DND-41 (cell line): ENCODE results near the gene METAP1D.

Experiments used
- ATAC-seq: fragments of 200-7000 bp; cut with Tn5 transposase; 3 replicates; pipeline ENCODE4 v1.9.1; 2021; ENCODE audit warnings: low read depth; ENCODE audit not compliant: insufficient read depth
- DNase-seq: peaks from one replicate; pipeline ENCODE4 v3.0.0-alpha.2; 2020
- H2AFZ ChIP-seq: 2 replicates; pipeline ENCODE4 v1.6.0; 2012; ENCODE audit warnings: low read depth, low read length
- H3K27ac ChIP-seq: 2 replicates; pipeline ENCODE4 v1.5.1; 2012; ENCODE audit warnings: low read length, inconsistent platforms
- H3K27me3 ChIP-seq: fragments of 200-600 bp; sonication (generic); 2 replicates; pipeline ENCODE4 v1.6.0; 2012; ENCODE audit warnings: low read length, mild to moderate bottlenecking, inconsistent platforms; ENCODE audit not compliant: insufficient read depth, poor library complexity
- H3K36me3 ChIP-seq: 2 replicates; pipeline ENCODE4 v1.5.1; 2012; ENCODE audit warnings: low read length, inconsistent platforms; ENCODE audit not compliant: insufficient read depth
- H3K4me1 ChIP-seq: 2 replicates; pipeline ENCODE4 v1.5.1; 2012; ENCODE audit warnings: mild to moderate bottlenecking, low read length; ENCODE audit not compliant: insufficient read depth
- H3K4me2 ChIP-seq: 2 replicates; pipeline ENCODE4 v1.6.0; 2012; ENCODE audit warnings: mild to moderate bottlenecking, moderate library complexity, low read length, inconsistent platforms; ENCODE audit not compliant: insufficient read depth
- H3K4me3 ChIP-seq, 2 experiments: fragments of 200-600 bp in 1 of 2; shearing (Covaris generic) in 1 of 2; 2 replicates each; pipeline ENCODE4 v1.5.1; 2012 to 2016; ENCODE audit warnings: inconsistent platforms in 2 of 2, low read length in 2 of 2, mild to moderate bottlenecking in 2 of 2, low read depth in 1 of 2, moderate library complexity in 1 of 2
- H3K79me2 ChIP-seq: 2 replicates; pipeline ENCODE4 v1.6.0; 2012; ENCODE audit warnings: low read length, inconsistent platforms; ENCODE audit not compliant: insufficient read depth
- H3K9ac ChIP-seq: 2 replicates; pipeline ENCODE4 v1.6.0; 2012; ENCODE audit warnings: low read depth, mild to moderate bottlenecking, inconsistent platforms, low read length, moderate library complexity
- H3K9me3 ChIP-seq: 2 replicates; pipeline ENCODE4 v1.5.1; 2012; ENCODE audit warnings: low read length, moderate library complexity, mild to moderate bottlenecking, inconsistent platforms; ENCODE audit not compliant: insufficient read depth, severe bottlenecking
- H4K20me1 ChIP-seq: 2 replicates; pipeline ENCODE4 v1.6.0; 2012; ENCODE audit warnings: low read length; ENCODE audit not compliant: insufficient read depth
- CTCF ChIP-seq: IDR thresholded peaks from 2 replicates; pipeline ENCODE4 v1.5.1; 2012; ENCODE audit warnings: borderline replicate concordance, low read length, moderate library complexity, mild to moderate bottlenecking; ENCODE audit not compliant: poor library complexity, severe bottlenecking; ENCODE audit errors: extremely low read depth
- EZH2 ChIP-seq: IDR thresholded peaks from 3 replicates; pipeline ENCODE4 v1.6.1; 2012; ENCODE audit warnings: borderline replicate concordance, low read depth, mild to moderate bottlenecking, moderate library complexity, low read length, inconsistent platforms; ENCODE audit not compliant: severe bottlenecking

Gene METAP1D

GRCh38 chr2:172080641-172081220 is 81.0 kb downstream of the METAP1D start:
- ATAC-seq, result no peak
- Histone ChIP-seq H3K9me3 (no peaks in the 10 kb centered on the region), H3K4me1 (peaks cover 13% of the 10 kb centered on the region), H3K79me2 (no peaks in the 10 kb centered on the region), H4K20me1 (no peaks in the 10 kb centered on the region), H3K9ac (no peak overlapping the region), H3K4me2 (no peak overlapping the region), H3K27me3 (no peaks in the 10 kb centered on the region), H3K27ac (no peak overlapping the region), H3K36me3 (no peaks in the 10 kb centered on the region; the same call in 1 of the 2 replicates), H2AFZ (no peak overlapping the region), H3K4me3 (no peak overlapping the region)
- no peak for DNase-seq
- TF ChIP-seq CTCF (no peak), EZH2 (no peak)

GRCh38 chr2:172081221-172082022 is 81.7 kb downstream of the METAP1D start:
- Histone ChIP-seq H3K27me3 (no peaks in the 10 kb centered on the region), H4K20me1 (no peaks in the 10 kb centered on the region), H3K27ac (no peak overlapping the region), H3K79me2 (no peaks in the 10 kb centered on the region), H2AFZ (no peak overlapping the region), H3K4me1 (peaks cover 18% of the 10 kb centered on the region), H3K9me3 (no peaks in the 10 kb centered on the region), H3K36me3 (no peaks in the 10 kb centered on the region; the same call in 1 of the 2 replicates), H3K4me3 (no peak overlapping the region), H3K9ac (no peak overlapping the region), H3K4me2 (no peak overlapping the region)
- DNase-seq (no peak), ATAC-seq (no peak)
- TF ChIP-seq EZH2 (no peak), CTCF (no peak)

GRCh38 chr2:172082105-172082943 is 82.6 kb downstream of the METAP1D start:
- TF ChIP-seq CTCF (no peak), EZH2 (no peak)
- ATAC-seq (no peak), DNase-seq (no peak)
- H3K9ac ChIP-seq, result no peak overlapping the region
- no peaks in the 10 kb centered on the region for H4K20me1 ChIP-seq
- H3K4me2 ChIP-seq, result no peak overlapping the region
- H3K4me3 ChIP-seq, result no peak overlapping the region
- H3K27me3 ChIP-seq, result no peaks in the 10 kb centered on the region
- no peaks in the 10 kb centered on the region; the same call in 1 of the 2 replicates for H3K36me3 ChIP-seq
- H3K9me3 ChIP-seq, result no peaks in the 10 kb centered on the region
- H3K27ac ChIP-seq, result no peak overlapping the region
- H3K79me2 ChIP-seq, result no peaks in the 10 kb centered on the region
- H3K4me1 ChIP-seq, result peaks cover 20% of the 10 kb centered on the region
- H2AFZ ChIP-seq, result no peak overlapping the region
